DMS79 treated with DMSO at 0.1 percent for 48 hours (cell line): ENCODE measurements around the gene NDUFA6.
A peak's percentile ranks its signal among the peaks of the same experiment; 100 is the strongest.

Source experiments
- DNase-seq: peaks from one replicate; lab custom pipeline; 2025; lab: John Stamatoyannopoulos, UW

NDUFA6 gene

GRCh38 chr22:42070517-42071422, 19.8 kb downstream of the NDUFA6 start, which contains the start of gene NAGA:
TSS of gene NAGA (minus strand) at chr22:42070812. CDS start at chr22:42070297, 515 bp downstream.
- DNase-seq: peak; percentile 84

GRCh38 chr22:42069801-42070516, 20.6 kb downstream of the NDUFA6 start:
- DNase-seq: peak; percentile 22

- DNase-seq: no peak
Measured at GRCh38 chr22:42068291-42068690, 22.3 kb downstream of the NDUFA6 start.

- no peak for DNase-seq
Measured at GRCh38 chr22:42067671-42068251, 22.8 kb downstream of the NDUFA6 start.

DNA sequence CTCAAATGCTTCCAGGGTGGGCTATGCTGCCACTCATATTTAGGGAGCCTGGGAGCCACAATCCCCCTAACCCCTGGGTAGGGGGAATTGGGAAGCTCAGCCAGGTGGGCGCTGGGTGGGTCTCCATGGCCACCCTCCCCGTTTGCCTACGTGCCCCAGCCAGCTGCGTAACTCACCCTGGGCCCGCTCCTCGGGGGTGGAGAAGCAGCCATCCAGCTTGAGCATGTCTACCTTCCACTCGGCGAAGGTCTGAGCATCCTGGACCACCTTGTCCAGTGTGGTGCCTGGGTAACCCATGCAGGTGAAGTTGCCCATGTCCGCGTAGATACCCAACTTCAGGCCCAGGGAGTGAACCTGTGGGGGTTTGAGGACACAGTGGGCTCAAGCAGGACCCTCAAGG, 23.6 kb downstream of the NDUFA6 start:
- no peak for DNase-seq

- DNase-seq: peak; percentile 40
Measured at GRCh38 chr22:42066126-42066761, 24.3 kb downstream of the NDUFA6 start.

GRCh38 chr22:42065438-42066125, 25.0 kb downstream of the NDUFA6 start:
- DNase-seq: no peak

DNA sequence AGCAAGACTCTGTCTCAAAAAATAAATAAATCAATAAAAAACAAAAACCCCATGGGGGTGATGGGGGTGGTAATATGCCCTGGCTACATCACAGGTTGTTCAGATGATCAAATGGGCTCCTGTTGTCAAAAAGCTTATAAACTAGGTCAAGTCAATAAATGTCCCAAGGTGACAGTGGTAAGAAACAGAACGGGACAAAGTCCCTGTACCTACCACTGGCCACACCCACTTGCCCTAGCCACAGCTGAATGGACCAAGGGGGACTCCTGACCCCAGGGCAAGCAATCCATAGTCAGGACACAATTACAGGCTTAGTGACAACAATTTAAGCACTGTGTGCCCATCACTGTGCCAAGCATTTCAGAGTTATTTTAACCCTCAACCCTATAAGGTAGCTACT, 25.9 kb downstream of the NDUFA6 start:
- no peak for DNase-seq

DNA sequence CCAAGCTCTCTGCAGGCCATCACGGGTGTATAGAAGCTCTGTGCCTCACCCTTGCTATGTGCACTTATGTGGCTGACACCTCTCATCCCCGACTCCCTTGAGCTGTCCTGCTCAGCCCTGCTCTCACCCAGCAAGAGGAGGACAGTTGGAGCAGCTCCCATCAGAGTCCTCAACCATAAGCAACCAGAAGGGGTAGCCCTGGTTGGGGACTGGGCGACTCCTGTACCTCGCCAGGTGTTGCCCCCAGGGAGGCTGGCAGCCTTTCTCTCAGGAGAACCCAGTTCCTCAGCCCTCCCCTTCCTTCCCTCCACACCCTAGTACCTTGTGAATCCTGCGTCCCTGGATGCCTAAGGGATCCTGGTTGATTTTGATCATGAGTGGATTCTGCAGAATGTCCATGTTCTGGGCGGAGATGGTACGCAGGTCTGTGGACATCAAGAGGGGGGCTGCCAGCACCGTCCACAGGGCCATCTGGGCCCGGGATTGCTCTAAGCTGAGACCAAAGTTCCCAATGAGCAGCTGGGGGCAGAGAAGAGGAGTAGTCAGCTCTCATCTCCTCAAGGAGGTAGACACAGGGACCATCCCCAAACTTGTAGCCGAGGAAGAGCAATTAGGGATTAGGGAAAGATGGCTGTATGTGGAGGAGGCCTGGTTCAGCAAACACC, 27.9 kb downstream of the NDUFA6 start:
- no peak for DNase-seq

DNA sequence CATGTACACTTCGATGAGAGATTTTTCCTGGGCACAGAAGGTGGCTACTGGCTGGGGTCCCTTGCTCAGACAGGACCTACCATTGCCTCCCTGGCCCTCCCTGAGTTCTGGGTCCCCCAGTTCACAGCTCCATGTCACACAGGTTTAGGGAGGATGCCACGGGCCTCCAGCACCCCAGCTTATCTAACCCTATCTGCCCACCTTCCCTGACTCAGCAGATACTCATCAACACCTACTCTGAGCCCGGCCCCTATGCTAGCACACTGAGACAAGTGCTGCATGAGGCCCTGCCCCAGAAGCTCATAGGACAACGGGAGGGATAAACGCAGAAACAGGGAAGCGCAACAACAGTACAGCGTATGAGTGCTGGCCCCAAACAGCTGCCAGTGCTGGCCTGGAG, 29.5 kb downstream of the NDUFA6 start:
- no peak for DNase-seq

DNA sequence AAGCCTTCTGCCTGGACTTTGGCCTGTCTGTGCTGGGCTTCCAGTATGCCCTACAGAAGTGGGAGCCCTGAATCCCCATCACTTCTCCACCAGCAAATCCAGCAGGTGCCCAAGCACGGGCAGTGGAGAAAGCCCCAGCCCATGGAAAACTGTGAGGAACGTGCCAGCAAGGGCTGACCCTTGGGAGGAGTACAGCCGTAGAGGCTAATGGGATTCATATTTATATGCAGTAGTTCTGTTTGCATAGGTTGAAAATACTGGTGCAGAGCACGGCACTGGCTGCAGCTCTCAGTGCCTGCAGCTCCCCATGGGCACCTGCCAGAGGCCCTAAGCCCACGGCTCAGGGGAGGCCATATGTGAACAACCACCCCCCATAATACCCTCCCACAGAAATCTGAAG, 30.1 kb downstream of the NDUFA6 start:
- DNase-seq: no peak

DNA sequence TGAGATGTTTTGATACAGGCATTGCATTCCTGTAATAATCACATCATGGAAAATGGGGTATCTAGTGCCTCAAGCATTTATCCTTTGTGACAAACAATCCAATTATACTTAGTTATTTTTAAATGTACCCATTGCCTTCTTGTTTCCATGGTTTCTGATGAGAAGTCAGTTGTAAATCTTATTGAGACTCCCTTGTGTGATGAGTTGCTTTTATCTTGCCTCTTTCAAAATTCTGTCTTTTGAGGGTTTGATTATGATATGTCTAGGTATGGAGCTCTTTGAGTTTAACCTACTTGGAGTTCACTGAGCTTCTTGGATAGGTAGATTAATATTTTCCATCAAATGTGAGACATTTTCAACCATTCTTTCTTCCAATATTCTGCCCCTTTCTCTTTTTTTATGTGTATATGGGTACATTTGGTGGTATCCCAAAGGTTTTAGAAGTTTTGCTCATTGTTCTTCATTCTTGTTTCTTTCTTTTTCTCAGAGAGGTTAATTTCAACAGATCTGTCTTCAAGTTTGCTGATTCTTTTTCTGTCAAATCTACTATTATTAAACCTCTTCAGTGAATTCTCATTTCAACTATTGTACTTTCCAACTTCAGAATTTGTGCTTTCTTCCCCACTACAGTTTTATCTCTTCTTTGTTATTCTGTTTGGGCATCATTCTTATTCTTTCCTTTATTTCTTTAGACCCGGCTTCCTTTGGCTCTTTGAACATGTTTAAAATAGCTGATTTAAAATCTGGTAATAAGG, 33.6 kb downstream of the NDUFA6 start:
- no peak for DNase-seq

- no peak for DNase-seq
Measured at GRCh38 chr22:42052765-42053164, 37.8 kb downstream of the NDUFA6 start.

- no peak for DNase-seq
Measured at GRCh38 chr22:42050641-42051180, 39.9 kb downstream of the NDUFA6 start.

GRCh38 chr22:42041784-42042183, 48.8 kb downstream of the NDUFA6 start:
- no peak for DNase-seq

- no peak for DNase-seq
Measured at GRCh38 chr22:42039271-42039670, 51.3 kb downstream of the NDUFA6 start.
